Neural cell (in vitro differentiated cells): ENCODE data around the gene FAM13B.

ENCODE experiments used
- POLR2AphosphoS5 ChIP-seq: IDR thresholded peaks from 2 replicates; pipeline ENCODE4 v1.6.1; 2012
- TF ChIP-seq, protein P1 (sequence below): fragments of 450-650 bp; IDR thresholded peaks from 2 replicates; pipeline ENCODE4 v1.5.1; 2014; ENCODE audit warnings: antibody characterized with exemption, mild to moderate bottlenecking, moderate library complexity; ENCODE audit not compliant: poor library complexity, severe bottlenecking

DNA sequence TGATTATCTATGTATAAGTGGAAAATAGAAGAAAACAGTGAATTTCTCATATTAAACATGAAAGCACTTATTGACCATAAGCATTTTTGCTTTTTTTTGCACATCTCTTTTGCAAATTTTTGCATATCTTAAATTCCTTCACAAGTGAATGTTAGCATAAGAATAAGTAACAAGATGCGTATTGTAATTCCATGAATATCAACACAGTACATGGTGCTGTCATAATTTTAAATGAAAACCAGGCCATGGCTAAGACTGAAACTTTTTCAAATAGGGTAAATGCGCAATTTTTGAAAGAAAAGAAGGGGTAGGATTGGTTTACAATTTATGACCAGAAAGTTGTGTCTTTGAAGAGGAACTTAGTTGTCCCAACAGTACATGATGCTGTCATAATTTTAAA, 17.0 kb downstream of the FAM13B start:
- no peak for TF ChIP-seq POLR2AphosphoS5
- TF ChIP-seq, protein P1, sequence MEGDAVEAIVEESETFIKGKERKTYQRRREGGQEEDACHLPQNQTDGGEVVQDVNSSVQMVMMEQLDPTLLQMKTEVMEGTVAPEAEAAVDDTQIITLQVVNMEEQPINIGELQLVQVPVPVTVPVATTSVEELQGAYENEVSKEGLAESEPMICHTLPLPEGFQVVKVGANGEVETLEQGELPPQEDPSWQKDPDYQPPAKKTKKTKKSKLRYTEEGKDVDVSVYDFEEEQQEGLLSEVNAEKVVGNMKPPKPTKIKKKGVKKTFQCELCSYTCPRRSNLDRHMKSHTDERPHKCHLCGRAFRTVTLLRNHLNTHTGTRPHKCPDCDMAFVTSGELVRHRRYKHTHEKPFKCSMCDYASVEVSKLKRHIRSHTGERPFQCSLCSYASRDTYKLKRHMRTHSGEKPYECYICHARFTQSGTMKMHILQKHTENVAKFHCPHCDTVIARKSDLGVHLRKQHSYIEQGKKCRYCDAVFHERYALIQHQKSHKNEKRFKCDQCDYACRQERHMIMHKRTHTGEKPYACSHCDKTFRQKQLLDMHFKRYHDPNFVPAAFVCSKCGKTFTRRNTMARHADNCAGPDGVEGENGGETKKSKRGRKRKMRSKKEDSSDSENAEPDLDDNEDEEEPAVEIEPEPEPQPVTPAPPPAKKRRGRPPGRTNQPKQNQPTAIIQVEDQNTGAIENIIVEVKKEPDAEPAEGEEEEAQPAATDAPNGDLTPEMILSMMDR, result no peak
